Upper lobe of right lung (tissue), 1 donor: ENCODE results near the gene HES2. TPM values are rescaled to one million over a fixed set of nuclear protein-coding genes. Genes with fewer than 3 reads are reported as not detected.

Experiments
- ATAC-seq: fragments of 200-7000 bp; cut with Tn5 transposase; one replicate; pipeline ENCODE4 v1.9.1; 2020; ENCODE audit warnings: mild to moderate bottlenecking, moderate library complexity
- DNase-seq: peaks from one replicate; pipeline ENCODE4 v3.0.0-alpha.2; 2020
- H3K27ac ChIP-seq: fragments of 200-600 bp; one replicate; pipeline ENCODE4 v1.8.0; 2022
- H3K27me3 ChIP-seq: fragments of 200-600 bp; one replicate; pipeline ENCODE4 v1.8.0; 2022; ENCODE audit warnings: mild to moderate bottlenecking
- H3K36me3 ChIP-seq: fragments of 200-600 bp; one replicate; pipeline ENCODE4 v1.8.0; 2022
- H3K4me1 ChIP-seq: fragments of 200-600 bp; one replicate; pipeline ENCODE4 v1.8.0; 2022
- H3K4me3 ChIP-seq: fragments of 200-600 bp; one replicate; pipeline ENCODE4 v1.8.0; 2022; ENCODE audit warnings: mild to moderate bottlenecking
- H3K9me3 ChIP-seq: fragments of 200-600 bp; one replicate; pipeline ENCODE4 v1.8.0; 2022
- CTCF ChIP-seq: fragments of 200-600 bp; IDR thresholded peaks from one replicate; pipeline ENCODE4 v1.8.0; 2022; ENCODE audit warnings: antibody characterized with exemption
- intact Hi-C: fragments of 100-400 bp; cut with DNase I; formaldehyde crosslinking; loops from one replicate; pipeline ENCODE4 v1.11.0; 2022
- total RNA-seq: library from RNA; stranded (reverse); fragmentation: NEBNext Ultra II Directional; extraction: Animal tissue kit (Norgen Biotek cat#: 25700); gene quantifications from one replicate; pipeline ENCODE4 v1.2.1, GENCODE V29; 2021
- donor health status: DM: no; HTN: yes; CAD: no; lungs with severe emphysema.

The HES2 gene
- total RNA-seq, 1 donor from 2014 or later = 5.7 TPM

GRCh38 chr1:6393400-6394187 is 26.1 kb downstream of the HES2 start, which contains the start of gene ACOT7:
ACOT7 (minus strand) TSS chr1:6393767; CDS start chr1:6393399, 368 bp downstream.
- peak within 1 kb of the TSS; percentile 65 for H3K4me3 ChIP-seq
- ATAC-seq = peak; percentile 98
- TF ChIP-seq CTCF = peak; percentile 7
- peak; percentile 95 for DNase-seq
- H3K4me1 ChIP-seq = peaks cover 13% of the 10 kb centered on the region
- H3K36me3 ChIP-seq = no peaks in the 10 kb centered on the region
- no peaks in the 10 kb centered on the region for H3K27me3 ChIP-seq
- intact Hi-C loops = no loop called here
- no peaks in the 10 kb centered on the region for H3K9me3 ChIP-seq
- H3K27ac ChIP-seq = peak within 1 kb of the TSS; percentile 98

DNA sequence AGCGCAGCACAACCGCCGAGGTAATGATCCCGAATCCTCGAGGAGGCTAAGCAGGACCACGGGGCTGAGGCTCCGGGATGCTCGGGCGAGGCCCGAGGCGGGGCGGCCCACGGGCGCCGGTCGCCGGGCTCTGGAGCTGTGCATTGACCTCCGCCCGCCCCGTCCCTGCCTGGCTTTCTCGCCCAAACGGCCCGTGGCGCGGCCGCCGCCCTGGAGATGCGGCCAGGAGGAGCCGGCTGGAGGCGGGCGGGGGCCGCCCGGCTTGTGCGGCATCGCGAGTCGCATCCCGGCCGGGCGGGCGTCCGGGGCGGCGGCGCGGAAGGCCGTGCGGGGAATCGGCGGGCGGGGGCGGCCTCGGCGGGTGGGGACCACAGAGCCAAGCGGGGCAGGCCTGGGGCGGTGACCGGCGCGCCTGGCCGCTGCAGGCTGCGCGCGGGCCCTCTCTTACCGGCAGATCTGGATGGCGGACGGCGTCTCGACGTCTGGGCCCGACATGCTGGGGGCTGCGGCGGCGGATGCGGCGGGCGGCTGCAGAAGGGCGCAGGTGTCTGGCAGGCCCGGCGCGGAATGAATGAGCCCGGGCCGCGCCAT is 26.8 kb downstream of the HES2 start:
- peaks cover 13% of the 10 kb centered on the region for H3K4me1 ChIP-seq
- peak overlapping the region; percentile 98 for H3K27ac ChIP-seq
- TF ChIP-seq CTCF = no peak
- intact Hi-C loops = no loop called here
- no peaks in the 10 kb centered on the region for H3K9me3 ChIP-seq
- no peak for ATAC-seq
- H3K4me3 ChIP-seq = peak overlapping the region; percentile 65
- DNase-seq = no peak
- no peaks in the 10 kb centered on the region for H3K36me3 ChIP-seq
- no peaks in the 10 kb centered on the region for H3K27me3 ChIP-seq

DNA sequence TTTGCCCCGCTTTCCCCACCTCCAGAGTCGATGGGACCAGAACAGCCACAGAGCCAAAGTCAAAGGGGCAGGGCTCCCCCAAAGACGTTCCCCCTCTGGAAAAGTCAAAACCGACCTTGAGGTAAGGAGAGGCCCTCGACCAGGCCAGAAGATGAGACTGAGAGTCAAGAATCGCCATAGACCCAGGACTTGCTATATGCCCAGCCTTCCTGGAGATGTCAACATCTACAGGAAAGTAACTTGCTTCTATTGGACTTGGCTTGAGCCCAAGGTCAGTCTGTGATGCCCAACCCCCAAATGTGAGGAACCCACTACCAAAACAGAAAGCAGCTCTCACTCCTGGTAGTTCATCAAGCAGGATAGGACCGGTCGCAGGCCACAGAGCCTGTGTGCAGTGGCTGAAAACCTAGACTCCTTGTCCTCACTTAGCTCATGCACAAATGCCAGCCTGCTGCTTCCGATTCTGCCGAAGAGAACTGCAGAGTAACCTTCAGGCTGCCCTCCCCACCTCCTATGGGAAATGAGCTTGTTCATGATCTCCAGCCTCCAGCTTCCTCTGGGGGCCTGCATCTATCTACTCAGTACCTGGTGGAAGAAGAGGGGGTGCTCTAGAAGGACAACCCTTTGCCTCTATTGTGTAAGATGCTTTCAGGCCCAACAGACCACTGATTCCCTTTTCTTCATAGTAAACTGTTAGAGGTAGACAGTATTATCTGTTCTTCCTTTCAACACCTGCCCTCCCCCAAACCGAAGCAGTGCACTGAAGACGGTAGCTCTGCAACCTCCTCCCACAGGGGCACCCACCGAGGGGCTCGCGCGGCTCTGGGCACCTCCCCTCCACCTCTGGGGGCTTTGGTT is 27.5 kb downstream of the HES2 start:
- Histone ChIP-seq H3K27ac (peak overlapping the region; percentile 30), H3K36me3 (no peaks in the 10 kb centered on the region), H3K4me3 (peak overlapping the region; percentile 65), H3K27me3 (no peaks in the 10 kb centered on the region), H3K4me1 (peaks cover 13% of the 10 kb centered on the region), H3K9me3 (no peaks in the 10 kb centered on the region)
- intact Hi-C loops = no loop called here
- DNase-seq (no peak), ATAC-seq (no peak)
- no peak for TF ChIP-seq CTCF

DNA sequence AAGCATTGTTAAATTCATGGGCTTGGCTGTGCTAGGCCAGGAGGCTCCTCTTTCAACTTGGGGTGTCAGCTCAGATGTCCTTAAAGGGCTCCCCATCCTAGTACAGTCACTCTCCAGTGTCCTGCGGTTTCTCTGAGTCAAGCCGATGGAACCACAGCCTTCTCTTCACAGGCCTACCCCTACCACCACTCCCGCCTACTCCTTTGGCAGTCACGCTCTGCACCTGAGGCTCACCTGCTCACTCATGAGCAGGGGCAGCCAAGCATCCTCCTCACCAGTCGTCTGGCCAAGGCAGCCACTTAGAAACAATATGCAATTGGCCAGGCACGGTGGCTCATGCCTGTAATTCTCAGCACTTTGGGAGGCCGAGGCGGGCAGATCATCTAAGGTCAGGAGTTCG is 29.7 kb downstream of the HES2 start:
- Histone ChIP-seq H3K27me3 (no peaks in the 10 kb centered on the region), H3K9me3 (no peaks in the 10 kb centered on the region), H3K27ac (no peak overlapping the region), H3K4me3 (no peak overlapping the region), H3K4me1 (peaks cover 17% of the 10 kb centered on the region), H3K36me3 (no peaks in the 10 kb centered on the region)
- TF ChIP-seq CTCF = no peak
- DNase-seq (no peak), ATAC-seq (no peak)
- intact Hi-C loops = no loop called here

DNA sequence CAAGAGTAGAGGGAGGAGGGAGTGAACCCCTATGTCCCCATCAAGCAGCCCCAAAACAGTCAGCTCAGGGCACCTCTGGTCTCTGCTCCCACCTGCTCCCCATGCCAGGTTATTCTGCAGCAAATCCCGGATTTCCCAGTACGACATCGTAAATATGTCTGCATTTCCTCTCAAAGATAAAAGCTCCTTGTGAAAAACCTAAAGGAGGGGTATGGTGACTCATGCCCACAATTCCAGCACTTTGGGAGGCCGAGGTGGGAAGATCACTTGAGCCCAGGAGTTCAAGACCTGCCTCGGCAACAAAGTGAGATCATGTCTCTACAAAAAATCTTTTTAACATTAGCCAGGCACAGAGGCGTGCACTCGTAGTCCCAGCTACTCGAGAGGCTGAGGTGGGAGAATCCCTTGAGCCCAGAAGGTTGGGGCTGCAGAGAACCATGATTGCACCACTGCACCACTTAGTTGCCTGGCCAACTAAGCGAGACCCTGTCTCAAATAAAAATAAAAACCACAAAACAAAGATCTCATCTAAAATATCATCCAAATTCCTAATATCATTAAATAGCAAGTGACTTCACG is 33.3 kb downstream of the HES2 start:
- peaks cover 4% of the 10 kb centered on the region for H3K4me1 ChIP-seq
- H3K27ac ChIP-seq = no peak overlapping the region
- ATAC-seq = no peak
- DNase-seq = no peak
- H3K9me3 ChIP-seq = no peaks in the 10 kb centered on the region
- no peaks in the 10 kb centered on the region for H3K27me3 ChIP-seq
- intact Hi-C loops = no loop called here
- no peak for TF ChIP-seq CTCF
- no peak overlapping the region for H3K4me3 ChIP-seq
- H3K36me3 ChIP-seq = no peaks in the 10 kb centered on the region
